ENCODE data around the gene ZHX3. TPM values are rescaled to one million over a fixed set of nuclear protein-coding genes. Genes with fewer than 3 reads are reported as not detected.
A peak's percentile ranks its signal among the peaks of the same experiment; 100 is the strongest.

ZHX3 gene
- total RNA-seq, 1 donor from 2014 or later, result 13.9 TPM

- peaks cover 8% of the 10 kb centered on the region for H3K4me1 Mint-ChIP-seq
- TF ChIP-seq CTCF (IDR thresholded peaks at IDR 0.05; ENCODE audit: unreplicated experiment), result peak; percentile 66
- H3K27me3 Mint-ChIP-seq (ENCODE audit: low read depth), result no peaks in the 10 kb centered on the region
- no peaks in the 10 kb centered on the region for H3K36me3 Mint-ChIP-seq
- peak within 1 kb of the TSS; percentile 78 for H3K4me3 Mint-ChIP-seq
- DNase-seq (ENCODE audit: low spot score in 2 of 2, unreplicated experiment in 2 of 2), result peak; percentile 49 to 66
- H3K27ac Mint-ChIP-seq, result peak within 1 kb of the TSS; percentile 90
- H3K9me3 Mint-ChIP-seq, result no peaks in the 10 kb centered on the region
These were observed 23.0 kb upstream of the ZHX3 start, which contains the start of gene LPIN3 for GRCh38 chr20:41340327-41341055. LPIN3 (plus strand) TSS chr20:41340821; CDS start chr20:41345804, 4,983 bp downstream.

- H3K4me3 Mint-ChIP-seq, result peak overlapping the region; percentile 78
- peak; percentile 76 to 95 for DNase-seq (ENCODE audit: low spot score in 2 of 2, unreplicated experiment in 2 of 2)
These were observed 22.4 kb upstream of the ZHX3 start for GRCh38 chr20:41339957-41340326.

GRCh38 chr20:41336711-41337492 lies 19.4 kb upstream of the ZHX3 start:
- H3K27ac Mint-ChIP-seq, result no peak overlapping the region
- no peaks in the 10 kb centered on the region for H3K36me3 Mint-ChIP-seq
- DNase-seq (ENCODE audit: low spot score in 2 of 2, unreplicated experiment in 2 of 2), result no peak
- H3K9me3 Mint-ChIP-seq, result no peaks in the 10 kb centered on the region
- peaks cover 8% of the 10 kb centered on the region for H3K4me1 Mint-ChIP-seq
- no peak overlapping the region for H3K4me3 Mint-ChIP-seq
- H3K27me3 Mint-ChIP-seq (ENCODE audit: low read depth), result no peaks in the 10 kb centered on the region
- TF ChIP-seq CTCF (IDR thresholded peaks at IDR 0.05; ENCODE audit: unreplicated experiment), result no peak

More at GRCh38 chr20:41339957-41340326, 22.4 kb upstream of the ZHX3 start:
- H3K9me3 Mint-ChIP-seq, result no peaks in the 10 kb centered on the region
- TF ChIP-seq CTCF (IDR thresholded peaks at IDR 0.05; ENCODE audit: unreplicated experiment), result peak; percentile 99
- H3K27ac Mint-ChIP-seq, result peak overlapping the region; percentile 90
- H3K36me3 Mint-ChIP-seq, result no peaks in the 10 kb centered on the region
- no peaks in the 10 kb centered on the region for H3K27me3 Mint-ChIP-seq (ENCODE audit: low read depth)
- peaks cover 8% of the 10 kb centered on the region for H3K4me1 Mint-ChIP-seq

GRCh38 chr20:41335591-41335990 lies 18.1 kb upstream of the ZHX3 start:
- Mint-ChIP-seq H3K9me3 (no peaks in the 10 kb centered on the region), H3K27me3 (ENCODE audit: low read depth) (no peaks in the 10 kb centered on the region), H3K4me1 (peaks cover 4% of the 10 kb centered on the region), H3K4me3 (no peak overlapping the region), H3K36me3 (no peaks in the 10 kb centered on the region), H3K27ac (no peak overlapping the region)
- no peak for TF ChIP-seq CTCF (IDR thresholded peaks at IDR 0.05; ENCODE audit: unreplicated experiment)
- DNase-seq (ENCODE audit: low spot score in 2 of 2, unreplicated experiment in 2 of 2), result no peak

- no peak overlapping the region for H3K27ac Mint-ChIP-seq
- no peaks in the 10 kb centered on the region for H3K9me3 Mint-ChIP-seq
- no peak for TF ChIP-seq CTCF (IDR thresholded peaks at IDR 0.05; ENCODE audit: unreplicated experiment)
- peaks cover 2% of the 10 kb centered on the region for H3K4me1 Mint-ChIP-seq
- H3K4me3 Mint-ChIP-seq, result no peak overlapping the region
- DNase-seq (ENCODE audit: low spot score in 2 of 2, unreplicated experiment in 2 of 2), result no peak
- H3K36me3 Mint-ChIP-seq, result no peaks in the 10 kb centered on the region
- H3K27me3 Mint-ChIP-seq (ENCODE audit: low read depth), result no peaks in the 10 kb centered on the region
These were observed 17.2 kb upstream of the ZHX3 start for GRCh38 chr20:41334443-41335421.
